Mesodermal cell (in vitro differentiated cells): ENCODE measurements around the gene KCNJ6.
"Not testable (repeated sequence)": the region's sequence is repeated elsewhere in the genome, so short reads cannot be mapped to it uniquely, and the experiment has no call there.

Experiments used
- H3K27ac ChIP-seq: 2 replicates; pipeline ENCODE4 v1.7.0; 2013; ENCODE audit warnings: mild to moderate bottlenecking, low read depth, low read length, moderate library complexity; ENCODE audit not compliant: severe bottlenecking
- H3K36me3 ChIP-seq: 2 replicates; pipeline ENCODE4 v1.7.1; 2013; ENCODE audit warnings: mild to moderate bottlenecking, low read length, moderate library complexity; ENCODE audit not compliant: control insufficient read depth, insufficient read depth
- H3K4me1 ChIP-seq: one replicate; pipeline ENCODE4 v1.7.1; 2013; ENCODE audit warnings: mild to moderate bottlenecking, low read length; ENCODE audit not compliant: insufficient read depth, control insufficient read depth, poor library complexity, severe bottlenecking
- H3K4me3 ChIP-seq: 2 replicates; pipeline ENCODE4 v1.7.0; 2013; ENCODE audit warnings: low read length, control low read depth, mild to moderate bottlenecking; ENCODE audit not compliant: insufficient read depth, poor library complexity, severe bottlenecking; ENCODE audit errors: extremely low read depth
- H3K9me3 ChIP-seq: 2 replicates; pipeline ENCODE4 v1.7.1; 2013; ENCODE audit warnings: mild to moderate bottlenecking, low read length, moderate library complexity; ENCODE audit not compliant: control insufficient read depth
- WGBS, 2 experiments: methylation state at CpG; one replicate each; pipeline ENCODE4 v1.1.5; 2013; ENCODE audit warnings: missing lambda C conversion rate in 2 of 2; ENCODE audit not compliant: insufficient coverage in 2 of 2; 5-methylcytosine and 5-hydroxymethylcytosine counted together

Gene KCNJ6

DNA sequence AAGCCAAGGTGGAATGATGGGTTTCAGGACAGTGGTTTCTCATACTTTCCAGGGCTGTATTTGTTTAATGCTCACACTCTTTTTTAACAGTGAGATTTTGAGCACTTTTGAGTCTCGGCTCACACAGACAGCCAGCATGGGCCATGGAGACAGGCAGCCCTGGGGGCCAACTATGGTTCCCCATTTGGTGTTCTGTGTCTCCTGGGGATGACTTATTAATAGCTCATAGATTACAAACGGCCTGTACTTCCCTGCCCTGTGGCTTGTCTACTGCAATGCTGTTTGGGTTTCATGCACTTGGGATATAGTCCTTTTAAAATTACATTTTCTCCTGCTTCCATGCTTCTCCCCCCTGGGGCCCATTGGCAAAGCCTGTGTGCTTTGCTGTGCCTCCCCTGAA lies 178.3 kb downstream of the KCNJ6 start:
- WGBS, 2 experiments: 80 to 100% methylated on average over 1 of the region's 2 CpGs

DNA sequence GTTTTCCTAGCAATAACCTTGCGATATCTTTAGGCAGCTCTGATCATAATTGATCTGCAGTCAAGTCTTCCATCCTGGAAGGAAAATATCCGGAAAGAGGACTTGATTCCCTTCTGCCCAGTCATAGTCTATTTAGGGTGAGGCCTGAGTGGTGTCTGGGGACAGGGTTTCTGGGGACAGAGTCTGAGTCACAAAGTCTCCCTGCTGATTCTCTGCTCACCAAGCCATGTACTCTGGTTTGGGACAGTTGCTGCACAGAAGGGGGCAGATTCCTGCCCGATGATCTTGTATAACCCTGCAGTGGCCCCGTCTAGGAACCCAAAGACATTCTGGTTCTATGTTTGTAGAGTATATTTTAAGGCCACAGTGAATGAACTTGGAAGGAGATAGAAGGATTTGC lies 178.8 kb downstream of the KCNJ6 start:
- Histone ChIP-seq H3K4me3 (no peak overlapping the region), H3K4me1 (peaks cover 2% of the 10 kb centered on the region), H3K36me3 (no peaks in the 10 kb centered on the region), H3K9me3 (no peaks in the 10 kb centered on the region), H3K27ac (no peak overlapping the region)
- 73 to 83% methylated on average over 4 of the region's 4 CpGs for WGBS, 2 experiments

More for the DNA sequence above, 178.3 kb downstream of the KCNJ6 start:
- H3K9me3 ChIP-seq: no peaks in the 10 kb centered on the region
- H3K36me3 ChIP-seq: no peaks in the 10 kb centered on the region
- no peak overlapping the region for H3K27ac ChIP-seq
- peaks cover 7% of the 10 kb centered on the region for H3K4me1 ChIP-seq
- H3K4me3 ChIP-seq: no peak overlapping the region

DNA sequence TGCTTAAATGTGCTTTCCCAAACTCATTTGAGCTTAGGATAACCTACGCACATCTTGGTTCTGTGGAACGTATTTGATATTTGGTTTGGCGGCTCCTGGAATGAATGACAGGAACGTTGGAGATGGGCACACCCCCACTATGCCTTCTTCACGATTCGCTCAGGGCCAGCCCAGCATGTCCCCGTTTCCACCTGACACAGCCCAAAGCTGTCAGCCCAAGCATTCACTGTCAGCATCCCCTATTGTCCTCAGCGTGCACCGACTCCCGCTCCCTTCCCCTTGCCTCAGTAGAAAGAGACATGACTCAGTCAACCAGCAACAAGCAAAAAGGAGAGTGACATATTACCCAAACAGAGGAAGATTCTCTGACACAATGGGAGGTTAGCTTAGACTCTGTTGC lies 181.4 kb downstream of the KCNJ6 start:
- Histone ChIP-seq H3K27ac (no peak overlapping the region), H3K4me1 (no peaks in the 10 kb centered on the region), H3K36me3 (no peaks in the 10 kb centered on the region), H3K9me3 (no peaks in the 10 kb centered on the region), H3K4me3 (no peak overlapping the region)
- 77 to 90% methylated on average over 7 to 8 of the region's 10 CpGs for WGBS, 2 experiments

DNA sequence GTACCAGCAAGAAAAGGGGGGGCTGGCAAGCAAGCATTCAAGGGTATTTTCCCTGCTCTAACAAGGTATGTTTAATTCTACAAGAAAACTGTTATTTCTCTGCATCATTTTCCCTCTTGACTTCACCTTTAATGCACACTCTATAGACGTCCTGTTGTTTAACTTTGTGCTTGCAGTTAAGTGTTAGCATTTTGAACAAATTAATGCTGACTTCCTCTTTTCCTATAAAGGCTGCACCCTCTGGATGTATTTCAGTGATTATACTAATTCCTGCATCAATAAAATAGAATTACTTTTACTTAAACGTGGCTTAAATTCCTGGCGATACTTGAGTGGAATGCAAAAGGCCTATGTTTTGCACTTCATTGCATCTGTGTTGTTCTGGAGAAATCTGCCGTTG lies 183.3 kb downstream of the KCNJ6 start:
- H3K36me3 ChIP-seq: no peaks in the 10 kb centered on the region
- H3K27ac ChIP-seq: no peak overlapping the region
- H3K9me3 ChIP-seq: no peaks in the 10 kb centered on the region
- H3K4me3 ChIP-seq: no peak overlapping the region
- no peaks in the 10 kb centered on the region for H3K4me1 ChIP-seq
- 50 to 96% methylated on average over 1 to 2 of the region's 4 CpGs for WGBS, 2 experiments

DNA sequence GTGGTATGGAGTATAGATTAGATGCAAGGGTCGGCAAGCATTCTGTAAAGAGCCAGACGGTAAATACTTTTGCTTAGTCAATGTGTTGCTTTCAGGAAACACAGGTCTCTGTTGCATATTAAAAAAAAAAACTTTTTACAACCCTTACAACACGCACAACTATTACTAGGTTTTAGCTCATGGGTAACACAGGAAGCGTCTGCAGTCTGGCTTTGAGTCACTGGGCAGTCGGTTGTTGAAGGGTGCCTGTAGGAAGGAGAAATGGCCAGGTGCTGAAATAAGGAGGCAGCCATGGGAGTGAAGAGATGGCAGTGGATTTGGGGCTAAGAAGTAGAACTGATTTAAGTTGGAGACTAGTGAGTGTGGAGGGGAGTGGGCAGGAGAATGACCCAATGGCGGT lies 192.1 kb downstream of the KCNJ6 start:
- WGBS, 2 experiments: 93 to 94% methylated on average over 2 to 5 of the region's 6 CpGs
- Histone ChIP-seq H3K9me3 (no peaks in the 10 kb centered on the region), H3K4me1 (no peaks in the 10 kb centered on the region), H3K27ac (no peak overlapping the region), H3K4me3 (no peak overlapping the region), H3K36me3 (no peaks in the 10 kb centered on the region)

DNA sequence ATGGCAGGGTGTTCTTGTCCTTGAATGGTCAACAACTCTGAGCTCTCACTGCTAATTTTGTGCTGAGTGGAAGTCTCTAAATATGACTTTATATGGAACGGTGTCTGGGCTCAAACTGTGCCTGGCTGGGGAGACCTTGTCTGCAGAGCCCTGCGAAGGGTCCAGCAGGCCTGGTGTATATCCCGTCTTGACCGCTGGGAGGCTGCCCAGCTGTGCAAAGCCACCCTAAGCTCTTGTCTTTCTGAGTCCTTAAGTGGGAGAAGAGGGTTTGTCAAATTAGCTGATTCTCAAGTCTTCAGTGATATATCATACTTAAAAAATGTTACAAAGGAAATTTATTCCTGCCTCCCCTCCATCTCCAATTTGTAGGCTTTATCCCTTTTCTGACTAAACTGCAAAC lies 198.7 kb downstream of the KCNJ6 start:
- H3K27ac ChIP-seq: no peak overlapping the region
- H3K4me3 ChIP-seq: no peak overlapping the region
- 76 to 89% methylated on average over 2 to 3 of the region's 4 CpGs for WGBS, 2 experiments
- H3K4me1 ChIP-seq: no peaks in the 10 kb centered on the region
- H3K9me3 ChIP-seq: no peaks in the 10 kb centered on the region
- H3K36me3 ChIP-seq: no peaks in the 10 kb centered on the region

DNA sequence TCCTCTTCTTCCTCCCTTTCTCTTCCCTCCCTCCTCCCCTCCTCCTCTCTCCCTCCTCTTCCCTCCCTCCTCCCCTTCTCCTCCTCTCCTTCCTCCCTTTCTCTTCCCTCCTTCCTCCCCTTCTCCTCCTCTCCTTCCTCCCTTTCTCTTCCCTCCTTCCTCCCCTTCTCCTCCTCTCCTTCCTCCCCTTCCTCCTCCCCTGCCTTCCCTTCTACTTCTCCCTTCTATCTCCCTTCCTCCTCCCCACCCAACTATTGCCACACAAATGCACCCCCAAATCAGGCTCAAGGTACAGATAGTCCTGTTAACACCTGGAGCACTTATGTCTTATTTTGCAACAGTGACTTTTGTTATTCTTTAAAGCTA lies 203.7 kb downstream of the KCNJ6 start:
- not testable (repeated sequence) for H3K4me3 ChIP-seq, H3K27ac ChIP-seq, H3K9me3 ChIP-seq, H3K4me1 ChIP-seq, H3K36me3 ChIP-seq

DNA sequence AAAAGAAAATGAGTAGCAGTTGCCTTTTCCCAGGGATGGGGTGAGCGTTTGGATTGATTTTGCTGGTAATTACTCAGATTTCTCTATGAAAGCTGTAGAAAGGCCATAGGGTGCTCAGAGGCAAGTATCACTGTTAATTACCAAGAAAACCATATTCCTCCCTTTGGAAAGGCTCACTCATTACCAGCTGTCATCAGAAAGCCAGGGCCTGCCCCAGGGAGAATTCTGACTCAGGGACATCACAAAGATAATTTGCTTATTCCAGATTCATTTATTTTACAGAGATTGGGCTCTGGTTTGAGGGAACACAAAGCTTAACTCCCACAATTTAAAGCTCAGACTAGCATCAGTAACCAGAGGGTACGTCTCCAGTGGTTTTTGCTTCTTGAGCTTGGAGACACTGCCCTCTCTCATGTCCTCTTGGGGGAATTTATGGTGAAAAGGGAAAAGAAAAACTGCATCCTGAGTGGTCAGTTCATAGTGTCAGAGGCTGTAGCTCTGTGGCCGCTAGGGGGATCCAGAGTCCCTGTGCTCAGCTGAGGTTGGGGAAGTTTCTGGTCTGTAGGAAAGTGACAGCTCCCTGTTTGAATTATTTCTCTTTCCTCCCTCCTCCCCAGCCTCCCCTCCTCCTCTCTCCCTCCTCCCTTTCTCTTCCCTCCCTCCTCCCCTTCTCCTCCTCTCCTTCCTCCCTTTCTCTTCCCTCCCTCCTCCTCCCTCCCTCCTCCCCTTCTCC lies 204.3 kb downstream of the KCNJ6 start:
- Histone ChIP-seq H3K4me3 (no peak overlapping the region), H3K36me3 (no peaks in the 10 kb centered on the region), H3K27ac (no peak overlapping the region), H3K9me3 (no peaks in the 10 kb centered on the region), H3K4me1 (no peaks in the 10 kb centered on the region)
- 48% methylated on average over 3 of the region's 3 CpGs; no CpG with 5 or more reads in 1 of the 2 experiments for WGBS, 2 experiments

DNA sequence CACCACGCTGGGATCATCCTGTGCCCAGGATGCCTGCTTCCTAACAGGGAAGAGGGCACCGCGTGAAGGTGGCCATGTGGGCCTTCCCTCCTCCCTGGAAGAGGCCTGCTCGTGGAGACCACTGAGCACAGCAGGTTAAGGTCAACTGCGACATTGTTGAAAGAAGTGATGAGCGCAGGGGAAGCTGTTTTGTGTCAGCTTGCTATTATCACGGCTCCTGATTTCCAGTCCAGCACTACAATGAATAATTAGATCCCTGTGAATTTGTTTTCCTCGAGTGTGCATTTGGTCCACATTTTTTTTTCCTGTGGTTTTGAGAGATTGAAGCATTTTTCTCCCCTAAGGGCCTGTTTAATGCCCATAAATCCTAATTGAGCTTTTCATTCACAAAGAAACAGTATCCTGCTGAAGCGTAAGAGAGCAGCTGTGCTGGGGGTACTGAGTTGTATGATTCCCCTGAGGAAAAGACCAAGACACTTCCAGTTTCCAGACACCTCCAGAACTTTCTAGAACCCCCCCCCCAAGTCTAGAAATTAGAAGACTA lies 204.9 kb downstream of the KCNJ6 start:
- H3K4me3 ChIP-seq: no peak overlapping the region
- no peaks in the 10 kb centered on the region for H3K4me1 ChIP-seq
- no peaks in the 10 kb centered on the region for H3K9me3 ChIP-seq
- WGBS, 2 experiments: 74 to 86% methylated on average over 5 to 7 of the region's 9 CpGs
- no peak overlapping the region for H3K27ac ChIP-seq
- no peaks in the 10 kb centered on the region for H3K36me3 ChIP-seq

DNA sequence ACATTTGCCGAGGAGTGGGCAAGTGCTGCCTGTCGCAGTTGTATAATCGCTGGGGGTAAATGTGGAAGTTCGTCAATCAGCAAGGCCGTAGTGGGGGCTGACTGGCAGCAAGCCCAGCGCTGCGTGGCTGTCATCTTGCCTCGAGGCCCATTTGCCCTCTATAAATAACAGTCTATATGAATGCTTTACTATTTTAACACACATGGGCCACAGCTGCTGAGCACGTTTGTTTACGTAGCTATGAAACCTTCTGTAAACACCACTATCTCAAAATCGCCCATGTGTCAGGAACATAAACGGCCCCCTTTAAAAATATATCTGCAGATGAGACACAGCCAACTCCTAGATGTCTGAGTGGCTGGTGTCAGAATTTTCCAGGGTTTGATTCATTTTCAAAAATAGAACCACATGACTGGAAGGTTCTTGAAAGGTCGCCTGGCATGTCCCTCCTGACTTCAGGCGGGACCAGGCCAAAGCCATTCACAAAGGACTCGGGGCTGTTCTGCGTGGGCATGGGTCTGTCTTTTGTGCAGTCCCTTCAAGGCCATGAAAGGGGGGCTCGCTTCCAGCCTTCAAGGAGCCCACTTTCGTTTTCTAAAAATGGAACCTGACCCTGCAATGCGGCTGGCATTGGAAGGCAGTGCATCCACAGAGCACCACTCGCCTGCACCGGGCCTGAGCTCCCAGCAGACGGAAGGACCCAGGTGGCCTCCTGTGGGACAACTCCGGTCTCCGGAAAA lies 205.5 kb downstream of the KCNJ6 start:
- 90 to 93% methylated on average over 23 of the region's 24 CpGs for WGBS, 2 experiments
- Histone ChIP-seq H3K9me3 (no peaks in the 10 kb centered on the region), H3K27ac (no peak overlapping the region), H3K36me3 (no peaks in the 10 kb centered on the region), H3K4me3 (no peak overlapping the region), H3K4me1 (no peaks in the 10 kb centered on the region)

DNA sequence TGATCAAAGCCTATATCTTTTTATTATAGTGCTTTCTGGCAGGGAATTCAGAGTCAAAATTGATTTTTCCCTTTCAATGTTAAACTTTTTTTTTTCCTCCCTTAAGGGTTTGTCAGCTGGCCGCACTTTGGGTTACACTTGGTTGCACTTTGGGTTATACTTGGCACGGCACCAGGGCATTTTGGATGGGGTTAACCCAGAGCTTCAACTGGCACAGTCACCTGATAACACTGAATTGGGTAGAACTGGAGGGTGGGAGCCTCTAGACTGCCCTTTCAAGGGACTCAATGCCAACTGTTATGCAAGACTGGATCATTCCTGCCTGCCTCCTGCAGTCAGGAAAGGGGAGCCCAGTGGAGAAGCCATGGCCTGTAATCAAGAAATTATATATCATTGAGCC lies 211.5 kb downstream of the KCNJ6 start:
- Histone ChIP-seq H3K4me3 (no peak overlapping the region), H3K4me1 (no peaks in the 10 kb centered on the region), H3K9me3 (no peaks in the 10 kb centered on the region), H3K36me3 (no peaks in the 10 kb centered on the region), H3K27ac (no peak overlapping the region)
- WGBS, 2 experiments: 100% methylated on average over 1 of the region's 2 CpGs
